Fibroblast of villous mesenchyme (primary cell): ENCODE data around the gene ERLIN1. TPM values are rescaled to one million over a fixed set of nuclear protein-coding genes. Genes with fewer than 3 reads are reported as not detected.

Source experiments
- DNase-seq: peaks from one replicate; pipeline ENCODE4 v3.0.0-alpha.2; 2010; ENCODE audit warnings: low read depth
- H3K4me3 ChIP-seq: 2 replicates; pipeline ENCODE4 v1.5.1; 2011; ENCODE audit warnings: low read depth, mild to moderate bottlenecking, low read length
- total RNA-seq: library from RNA; depleted of rRNA; stranded (reverse); fragments of >200 nt; gene quantifications from 2 replicates; pipeline ENCODE4 v1.2.3, GENCODE V29; 2012
- TF ChIP-seq, protein P1 (sequence below): IDR thresholded peaks from 2 replicates; pipeline ENCODE4 v1.5.1; 2012; ENCODE audit warnings: low read depth, mild to moderate bottlenecking, low read length; ENCODE audit not compliant: insufficient read depth

ERLIN1 gene
- total RNA-seq, 1 donor: 37.1 TPM

DNA sequence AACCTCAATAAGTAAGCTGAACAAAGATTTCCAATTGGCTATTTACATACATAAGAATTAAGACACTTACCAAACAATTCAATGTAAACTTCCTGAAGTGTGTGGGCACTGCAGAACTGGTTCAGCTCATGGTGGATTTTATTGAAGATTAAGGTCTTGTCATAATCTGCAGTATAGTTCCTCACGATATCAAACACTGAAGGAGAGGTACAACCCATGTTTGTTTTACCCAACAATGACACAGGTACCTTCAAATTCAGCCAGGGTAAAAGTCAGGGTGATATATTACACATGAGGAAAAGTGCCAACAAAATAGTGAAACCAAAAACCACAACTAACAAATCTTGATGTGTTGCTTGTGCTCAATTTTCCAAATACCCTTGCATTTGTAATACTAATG lies 10.0 kb downstream of the ERLIN1 start:
- DNase-seq: no peak
- TF ChIP-seq, protein P1, sequence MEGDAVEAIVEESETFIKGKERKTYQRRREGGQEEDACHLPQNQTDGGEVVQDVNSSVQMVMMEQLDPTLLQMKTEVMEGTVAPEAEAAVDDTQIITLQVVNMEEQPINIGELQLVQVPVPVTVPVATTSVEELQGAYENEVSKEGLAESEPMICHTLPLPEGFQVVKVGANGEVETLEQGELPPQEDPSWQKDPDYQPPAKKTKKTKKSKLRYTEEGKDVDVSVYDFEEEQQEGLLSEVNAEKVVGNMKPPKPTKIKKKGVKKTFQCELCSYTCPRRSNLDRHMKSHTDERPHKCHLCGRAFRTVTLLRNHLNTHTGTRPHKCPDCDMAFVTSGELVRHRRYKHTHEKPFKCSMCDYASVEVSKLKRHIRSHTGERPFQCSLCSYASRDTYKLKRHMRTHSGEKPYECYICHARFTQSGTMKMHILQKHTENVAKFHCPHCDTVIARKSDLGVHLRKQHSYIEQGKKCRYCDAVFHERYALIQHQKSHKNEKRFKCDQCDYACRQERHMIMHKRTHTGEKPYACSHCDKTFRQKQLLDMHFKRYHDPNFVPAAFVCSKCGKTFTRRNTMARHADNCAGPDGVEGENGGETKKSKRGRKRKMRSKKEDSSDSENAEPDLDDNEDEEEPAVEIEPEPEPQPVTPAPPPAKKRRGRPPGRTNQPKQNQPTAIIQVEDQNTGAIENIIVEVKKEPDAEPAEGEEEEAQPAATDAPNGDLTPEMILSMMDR: no peak
- H3K4me3 ChIP-seq: no peak overlapping the region

DNA sequence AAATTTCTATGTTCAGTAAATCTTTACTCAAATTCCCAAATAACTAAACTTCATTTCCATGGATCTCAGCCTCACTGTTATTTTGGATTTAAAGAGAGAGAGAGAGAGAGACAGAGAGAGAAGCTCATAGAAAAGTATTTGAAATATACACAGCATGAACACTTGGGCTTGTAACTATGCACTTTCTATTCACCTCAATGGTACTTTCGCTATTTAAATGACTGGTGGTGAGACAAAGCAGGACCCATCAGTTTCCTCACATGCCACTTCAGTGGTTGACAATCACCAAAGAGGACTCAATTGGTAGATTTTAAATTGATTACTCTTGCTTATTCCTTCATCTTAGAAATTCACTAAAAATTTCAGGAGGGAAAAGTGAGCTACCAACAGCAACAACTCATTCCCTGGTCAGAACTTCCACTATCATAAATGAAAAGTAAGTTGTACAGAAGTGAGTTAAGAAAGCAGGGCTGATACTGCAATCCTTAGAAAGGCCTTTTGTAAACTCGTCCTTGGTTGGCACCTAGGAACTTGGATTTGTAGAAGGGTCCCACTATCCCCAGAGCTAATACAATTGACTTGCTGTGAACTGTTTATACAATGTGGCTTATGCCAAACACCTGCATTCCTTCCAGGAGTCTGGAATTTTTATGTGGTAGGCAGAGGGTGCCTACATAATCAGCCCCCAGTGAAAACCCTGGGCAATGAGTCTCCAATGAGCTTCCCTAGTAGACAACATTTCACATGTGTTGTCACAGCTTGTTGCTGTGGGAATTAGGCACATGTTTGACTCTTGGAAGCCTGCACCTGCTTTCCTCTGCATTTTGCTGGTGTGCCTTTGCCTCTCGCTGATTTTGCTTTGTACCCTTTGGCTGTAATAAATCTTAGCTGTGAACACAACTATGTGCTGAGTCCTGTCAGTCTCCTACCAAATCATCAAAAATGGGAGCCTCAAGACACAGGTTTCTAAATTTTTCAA lies 10.8 kb downstream of the ERLIN1 start:
- DNase-seq: no peak
- TF ChIP-seq, protein P1: no peak
- no peak overlapping the region for H3K4me3 ChIP-seq

DNA sequence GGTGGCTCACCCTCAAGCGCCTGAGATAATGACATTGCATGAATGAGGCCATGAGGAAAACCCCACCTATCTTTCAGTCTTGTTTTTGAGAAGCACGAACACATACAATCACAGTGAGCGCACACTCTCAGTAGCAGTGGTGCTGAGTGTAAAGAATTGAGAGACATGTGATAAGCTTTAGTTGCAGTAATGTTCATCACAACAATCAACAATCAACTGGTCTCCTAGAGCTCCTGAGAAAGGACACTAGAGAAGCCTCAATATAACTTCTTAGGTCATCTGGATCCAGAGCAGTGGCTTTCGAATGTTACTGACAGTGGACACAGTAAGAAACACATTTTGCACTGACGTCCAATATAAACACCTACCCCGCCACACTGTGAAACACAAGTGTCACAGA lies 12.8 kb downstream of the ERLIN1 start:
- TF ChIP-seq, protein P1: no peak
- no peak overlapping the region for H3K4me3 ChIP-seq
- DNase-seq: no peak

DNA sequence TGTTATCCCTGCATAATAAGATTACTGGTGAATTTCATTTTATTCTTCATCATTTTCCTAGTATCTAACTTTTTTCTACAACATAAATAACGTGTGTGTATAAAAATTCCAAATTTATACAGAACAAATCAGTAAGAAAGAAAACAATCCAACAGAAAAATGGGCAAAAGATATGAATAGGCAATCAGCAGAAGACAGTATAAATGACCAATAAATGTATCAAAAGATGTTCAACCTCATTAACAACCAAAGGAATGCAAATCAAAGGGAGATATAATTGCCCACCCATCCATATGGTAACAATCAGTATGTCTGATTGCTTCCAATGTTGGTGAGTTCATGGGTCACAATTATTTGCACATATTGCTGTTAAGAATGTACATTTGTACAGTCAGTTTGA lies 13.5 kb downstream of the ERLIN1 start:
- TF ChIP-seq, protein P1: no peak
- DNase-seq: no peak
- H3K4me3 ChIP-seq: no peak overlapping the region

DNA sequence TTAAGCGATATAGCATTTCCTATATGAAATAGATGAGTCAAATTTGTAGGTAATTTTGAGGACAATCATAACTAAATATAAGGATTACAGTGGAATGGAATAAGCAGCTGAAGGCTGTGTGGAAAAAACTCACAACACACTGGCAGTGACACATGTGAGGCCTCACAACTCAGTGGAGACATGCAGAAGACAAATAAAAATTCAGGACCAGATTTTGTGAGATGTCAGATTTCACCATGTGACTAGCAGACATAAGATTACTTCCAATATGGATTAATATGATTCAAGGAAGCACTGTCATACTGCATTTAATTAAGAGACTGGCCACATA lies 17.6 kb downstream of the ERLIN1 start:
- H3K4me3 ChIP-seq: no peak overlapping the region
- no peak for DNase-seq
- TF ChIP-seq, protein P1: no peak

DNA sequence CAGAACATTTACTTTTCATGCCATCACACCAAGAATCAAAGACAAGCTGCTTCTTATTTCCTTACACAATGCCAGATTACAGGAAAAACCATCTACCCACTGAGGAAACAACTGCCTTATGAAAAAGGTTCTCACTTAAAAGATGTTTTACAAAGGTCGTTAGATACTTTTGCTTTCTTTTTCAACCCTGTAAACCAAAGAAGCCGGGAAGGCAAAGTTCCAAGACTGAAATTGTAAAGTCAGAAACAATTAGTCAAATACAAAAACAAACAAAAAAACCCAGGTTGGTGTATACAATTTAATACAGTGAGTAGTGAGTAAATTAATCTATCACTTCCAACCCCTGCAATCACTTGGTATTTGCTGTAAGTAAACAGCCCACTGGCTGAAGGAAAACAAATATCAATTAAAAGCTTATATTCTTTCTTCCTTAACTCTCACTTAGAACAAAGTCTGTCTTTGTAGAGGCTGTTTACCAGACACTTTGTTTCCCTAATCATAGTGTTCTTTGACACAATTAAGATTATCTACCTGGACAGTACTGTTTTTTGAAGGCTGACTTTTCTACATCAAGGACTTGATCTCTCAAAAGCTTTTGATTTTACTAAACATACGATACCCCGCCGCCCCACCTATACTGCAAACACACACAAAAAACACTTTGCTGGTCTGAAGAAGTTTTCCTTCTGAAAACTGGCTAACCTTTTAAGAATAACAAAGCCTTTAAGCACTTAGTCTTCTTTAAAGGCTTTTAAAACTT lies 18.1 kb downstream of the ERLIN1 start:
- DNase-seq: peak; percentile 53
- TF ChIP-seq, protein P1: no peak
- H3K4me3 ChIP-seq: peak overlapping the region; percentile 29
